Smooth muscle cell (in vitro differentiated cells): ENCODE data around the gene SPINT1. TPM values are rescaled to one million over a fixed set of nuclear protein-coding genes. Genes with fewer than 3 reads are reported as not detected.
"Not testable (repeated sequence)": the region's sequence is repeated elsewhere in the genome, so short reads cannot be mapped to it uniquely, and the experiment has no call there.

Experiments used
- DNase-seq: peaks from one replicate; lab custom pipeline; 2025; ENCODE audit not compliant: unreplicated experiment; lab: John Stamatoyannopoulos, UW
- H2AFZ ChIP-seq: fragments of 200-600 bp; sonication (generic); 2 replicates; pipeline ENCODE4 v1.6.0; 2016; ENCODE audit warnings: antibody characterized with exemption, low read depth, mild to moderate bottlenecking
- H3F3A ChIP-seq: fragments of 200-600 bp; sonication (generic); 2 replicates; pipeline ENCODE4 v1.6.0; 2017; ENCODE audit warnings: antibody characterized with exemption, low read depth
- H3K27ac ChIP-seq: fragments of 200-600 bp; sonication (generic); 2 replicates; pipeline ENCODE4 v1.5.1; 2016; ENCODE audit warnings: low read depth, mild to moderate bottlenecking
- H3K27me3 ChIP-seq: fragments of 200-600 bp; sonication (generic); 2 replicates; pipeline ENCODE4 v1.6.1; 2016; ENCODE audit warnings: low read depth, mild to moderate bottlenecking
- H3K36me3 ChIP-seq: fragments of 200-600 bp; sonication (generic); 2 replicates; pipeline ENCODE4 v1.5.1; 2016; ENCODE audit warnings: low read depth
- H3K4me1 ChIP-seq: fragments of 200-600 bp; sonication (generic); 2 replicates; pipeline ENCODE4 v1.5.1; 2016; ENCODE audit warnings: low read depth
- H3K4me2 ChIP-seq: fragments of 200-600 bp; sonication (generic); 2 replicates; pipeline ENCODE4 v1.6.0; 2016; ENCODE audit warnings: mild to moderate bottlenecking
- H3K4me3 ChIP-seq: fragments of 200-600 bp; sonication (generic); 2 replicates; pipeline ENCODE4 v1.5.1; 2016; ENCODE audit warnings: mild to moderate bottlenecking
- H3K79me2 ChIP-seq: fragments of 200-600 bp; sonication (generic); 2 replicates; pipeline ENCODE4 v1.6.0; 2016; ENCODE audit warnings: low read depth, mild to moderate bottlenecking
- H3K9ac ChIP-seq: fragments of 200-600 bp; sonication (generic); 2 replicates; pipeline ENCODE4 v1.6.0; 2016; ENCODE audit warnings: low read depth
- H3K9me3 ChIP-seq: fragments of 200-600 bp; sonication (generic); replicated peaks from 2 replicates; pipeline ENCODE4 v1.5.1; 2016; ENCODE audit warnings: low read depth
- H4K20me1 ChIP-seq: fragments of 200-600 bp; sonication (generic); 2 replicates; pipeline ENCODE4 v1.6.0; 2016; ENCODE audit warnings: low read depth
- CTCF ChIP-seq: fragments of 200-600 bp; sonication (generic); IDR thresholded peaks from 2 replicates; pipeline ENCODE4 v1.5.1; 2017; ENCODE audit warnings: borderline replicate concordance, mild to moderate bottlenecking, antibody characterized with exemption; ENCODE audit not compliant: insufficient read depth, poor library complexity, severe bottlenecking
- WGBS: methylation state at CpG from one replicate; pipeline ENCODE4 v1.1.7; 2016; ENCODE audit warnings: low lambda C conversion rate; 5-methylcytosine and 5-hydroxymethylcytosine counted together
- polyA plus RNA-seq: library from polyadenylated mRNA; unstranded; fragments of >200 nt; fragmentation: Nextera tagmentation; extraction: Ambion mirVana; gene quantifications from 2 replicates; pipeline ENCODE4 v1.2.1, GENCODE V29; 2016
- total RNA-seq: library from RNA; depleted of rRNA; stranded (reverse); fragments of >200 nt; gene quantifications from 2 replicates; pipeline ENCODE4 v1.2.3, GENCODE V29; 2014

SPINT1 gene
- total and polyA plus RNA-seq, 2 experiments from 2014 or later: 50.2 to 76.5 TPM

- no peaks in the 10 kb centered on the region for H3K27me3 ChIP-seq
- no peaks in the 10 kb centered on the region for H3K36me3 ChIP-seq
- H3K27ac ChIP-seq: no peak overlapping the region
- no peaks in the 10 kb centered on the region for H3K9me3 ChIP-seq
- TF ChIP-seq CTCF: no peak
- H2AFZ ChIP-seq: no peak overlapping the region
- H3K79me2 ChIP-seq: no peaks in the 10 kb centered on the region
- WGBS: 84% methylated on average over 10 of the region's 10 CpGs
- no peaks in the 10 kb centered on the region for H3K4me1 ChIP-seq
- H4K20me1 ChIP-seq: no peaks in the 10 kb centered on the region
- no peaks in the 10 kb centered on the region for H3F3A ChIP-seq
- no peak overlapping the region for H3K4me2 ChIP-seq
- DNase-seq: no peak
- H3K4me3 ChIP-seq: no peak overlapping the region
- no peak overlapping the region for H3K9ac ChIP-seq
These were observed 14.9 kb downstream of the SPINT1 start for GRCh38 chr15:40858706-40859105.

DNA sequence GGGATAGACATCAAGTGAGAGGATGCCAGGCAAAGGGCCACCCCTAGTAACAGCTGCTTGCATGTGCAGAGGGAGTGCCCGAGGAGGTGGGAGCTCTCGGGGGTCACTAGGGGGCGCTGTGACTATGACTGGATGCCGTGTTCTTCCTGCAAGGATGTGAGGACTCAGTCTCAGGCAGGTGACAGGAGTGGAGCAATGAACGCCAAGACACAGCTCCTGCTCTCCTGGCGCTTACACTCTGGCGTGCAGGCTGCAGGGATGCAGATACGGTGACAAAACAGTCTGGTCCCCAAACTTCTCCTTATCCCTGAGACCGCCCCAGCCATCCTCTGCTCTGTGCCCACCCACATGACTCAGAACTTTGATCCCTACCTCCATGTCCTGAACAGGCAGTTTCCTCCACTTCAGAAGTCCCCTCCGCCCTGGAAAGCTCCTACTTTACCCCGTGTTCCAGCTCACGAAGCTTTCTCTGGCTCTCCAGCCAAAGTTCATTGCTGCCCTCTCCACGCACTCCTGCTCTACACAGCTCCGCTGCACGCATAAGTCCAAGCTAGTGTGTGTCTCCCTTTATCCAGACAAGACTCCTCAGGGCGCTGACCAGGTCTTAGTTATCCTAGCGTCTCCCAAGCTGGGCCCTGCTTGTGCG is 15.5 kb downstream of the SPINT1 start:
- Histone ChIP-seq H3K9ac (no peak overlapping the region), H3K36me3 (no peaks in the 10 kb centered on the region), H3K27me3 (no peaks in the 10 kb centered on the region), H3K79me2 (no peaks in the 10 kb centered on the region), H2AFZ (no peak overlapping the region), H3K4me2 (no peak overlapping the region), H3K9me3 (no peaks in the 10 kb centered on the region), H4K20me1 (no peaks in the 10 kb centered on the region), H3K4me1 (no peaks in the 10 kb centered on the region), H3F3A (no peaks in the 10 kb centered on the region), H3K27ac (no peak overlapping the region), H3K4me3 (no peak overlapping the region)
- TF ChIP-seq CTCF: peak; percentile 70
- 57% methylated on average over 18 of the region's 18 CpGs for WGBS
- peak; percentile 31 for DNase-seq

DNA sequence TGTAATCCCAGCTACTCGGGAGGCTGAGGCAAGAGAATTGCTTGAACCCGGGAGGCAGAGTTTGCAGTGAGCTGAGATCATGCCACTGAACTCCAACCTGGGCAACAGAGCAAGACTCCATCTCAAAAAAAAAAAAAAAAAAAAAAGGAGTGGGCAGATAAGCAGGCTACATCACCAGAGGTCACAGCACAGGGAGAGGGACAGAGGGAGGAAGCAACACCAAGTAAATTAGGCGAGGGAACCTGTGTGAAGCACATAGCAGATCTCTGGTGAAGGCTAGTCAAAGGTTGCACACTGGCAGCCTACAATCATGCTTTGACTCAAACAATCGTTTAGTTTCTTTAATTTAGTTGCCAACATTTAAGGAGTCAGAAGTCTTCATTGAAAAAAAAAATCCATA is 17.3 kb downstream of the SPINT1 start:
- H2AFZ ChIP-seq, H4K20me1 ChIP-seq, H3F3A ChIP-seq, H3K4me3 ChIP-seq, H3K9me3 ChIP-seq, H3K4me2 ChIP-seq, H3K4me1 ChIP-seq, H3K79me2 ChIP-seq, H3K27ac ChIP-seq, H3K36me3 ChIP-seq, H3K9ac ChIP-seq, DNase-seq, H3K27me3 ChIP-seq: not testable (repeated sequence)
- WGBS: 87% methylated on average over 4 of the region's 4 CpGs

GRCh38 chr15:40863660-40864270 is 19.9 kb downstream of the SPINT1 start:
- Histone ChIP-seq H2AFZ (no peak overlapping the region), H4K20me1 (no peaks in the 10 kb centered on the region), H3K27me3 (no peaks in the 10 kb centered on the region), H3F3A (no peaks in the 10 kb centered on the region), H3K36me3 (no peaks in the 10 kb centered on the region), H3K9ac (no peak overlapping the region), H3K9me3 (no peaks in the 10 kb centered on the region), H3K4me2 (no peak overlapping the region), H3K79me2 (no peaks in the 10 kb centered on the region), H3K4me3 (no peak overlapping the region), H3K4me1 (no peaks in the 10 kb centered on the region), H3K27ac (no peak overlapping the region)
- 64% methylated on average over 4 of the region's 4 CpGs for WGBS
- DNase-seq: no peak
- no peak for TF ChIP-seq CTCF
